HCT116 (cell line): Measurements from ENCODE around the gene FFAR1.

Experiments
- ATF3 ChIP-seq: IDR thresholded peaks from 2 replicates; pipeline ENCODE4 v1.6.1; 2012
- CTCF ChIP-seq, 3 experiments: fragments of 200-600 bp in 1 of 3; sonication (generic) in 1 of 3; IDR thresholded peaks in 2 of 3; conservative IDR thresholded peaks in 1 of 3; 2 replicates each; pipeline ENCODE4 v1.5.1; 2012 to 2017; ENCODE audit warnings: low read depth in 2 of 3, low read length in 2 of 3, antibody characterized with exemption in 1 of 3, borderline replicate concordance in 1 of 3, control low read depth in 1 of 3, mild to moderate bottlenecking in 1 of 3, mixed read lengths in 1 of 3, mixed run types in 1 of 3, moderate library complexity in 1 of 3; ENCODE audit not compliant: insufficient read depth in 1 of 3
- EGR1 ChIP-seq: IDR thresholded peaks from 2 replicates; pipeline ENCODE4 v1.6.1; 2012; ENCODE audit warnings: low read depth
- ELF1 ChIP-seq: IDR thresholded peaks from 2 replicates; pipeline ENCODE4 v1.6.1; 2012; ENCODE audit warnings: low read depth, borderline replicate concordance
- EZH2 ChIP-seq: fragments of 200-600 bp; sonication (generic); IDR thresholded peaks from 2 replicates; pipeline ENCODE4 v1.6.1; 2017; ENCODE audit warnings: antibody characterized with exemption, mixed run types
- EZH2phosphoT487 ChIP-seq: fragments of 200-600 bp; IDR thresholded peaks from 2 replicates; pipeline ENCODE4 v1.6.1; 2018; ENCODE audit warnings: antibody characterized with exemption, borderline replicate concordance
- POLR2A ChIP-seq: IDR thresholded peaks from 2 replicates; pipeline ENCODE4 v1.7.0; 2011; ENCODE audit warnings: borderline replicate concordance; ENCODE audit not compliant: insufficient read depth, insufficient read length; ENCODE audit errors: extremely low read depth
- POLR2AphosphoS5 ChIP-seq: IDR thresholded peaks from 2 replicates; pipeline ENCODE4 v1.6.1; 2011; ENCODE audit warnings: mild to moderate bottlenecking, low read depth, low read length, moderate library complexity
- REST ChIP-seq: IDR thresholded peaks from 2 replicates; pipeline ENCODE4 v1.6.1; 2012; ENCODE audit warnings: low read depth
- SIN3A ChIP-seq: IDR thresholded peaks from 2 replicates; pipeline ENCODE4 v1.6.1; 2012; ENCODE audit warnings: low read depth
- SP1 ChIP-seq: IDR thresholded peaks from 2 replicates; pipeline ENCODE4 v1.6.1; 2012; ENCODE audit warnings: low read depth
- SRF ChIP-seq: IDR thresholded peaks from 2 replicates; pipeline ENCODE4 v1.6.1; 2012; ENCODE audit warnings: low read depth
- YY1 ChIP-seq: IDR thresholded peaks from 2 replicates; pipeline ENCODE4 v1.6.1; 2011; ENCODE audit warnings: low read length, low read depth, moderate library complexity, mild to moderate bottlenecking; ENCODE audit not compliant: insufficient replicate concordance; ENCODE audit errors: extremely low read depth
- ZFX ChIP-seq: fragments of 450-650 bp; IDR thresholded peaks from 2 replicates; pipeline ENCODE4 v1.6.1; 2017

GRCh38 chr19:35301961-35302360, 45.7 kb upstream of the FFAR1 start:
- TF ChIP-seq CTCF (IDR thresholded peaks at IDR 0.05 in 2 of 3, conservative IDR thresholded peaks at IDR 0.05 in 1 of 3; ENCODE audit: borderline replicate concordance in 1 of 3, insufficient read depth in 1 of 3, low read depth in 2 of 3, low read length in 2 of 3) (no peak), EGR1 (no peak), EZH2 (no peak), SIN3A (no peak), SP1 (no peak), REST (no peak), SRF (no peak), ATF3 (no peak), EZH2phosphoT487 (no peak), POLR2AphosphoS5 (no peak), ELF1 (no peak), POLR2A (no peak), ZFX (no peak), YY1 (no peak)
